Skin epidermis (tissue), 12 donors: ENCODE data around the gene GPR3.

Experiments
- H3K27ac ChIP-seq, 21 experiments: fragments of 200-600 bp; sonication (generic) in 11 of 21; one replicate each; pipeline ENCODE4 v1.5.0; 2020; ENCODE audit warnings: mild to moderate bottlenecking in 3 of 21, inconsistent platforms in 2 of 21, moderate library complexity in 2 of 21
- H3K4me3 ChIP-seq, 7 experiments: fragments of 200-600 bp; sonication (generic) in 2 of 7; one replicate each; pipeline ENCODE4 v1.5.0; 2020; ENCODE audit warnings: inconsistent platforms in 2 of 7, mild to moderate bottlenecking in 2 of 7, moderate library complexity in 1 of 7

GPR3 gene

GRCh38 chr1:27438621-27439061, 46.2 kb downstream of the GPR3 start:
- H3K4me3 ChIP-seq: no peak overlapping the region
- peak overlapping the region in 13 of 21 experiments; percentile 5 to 83 (median 33) for H3K27ac ChIP-seq

- Histone ChIP-seq H3K27ac (peak overlapping the region in 10 of 21 experiments; percentile 13 to 83 (median 32)), H3K4me3 (no peak overlapping the region)
These were observed 46.7 kb downstream of the GPR3 start for GRCh38 chr1:27439150-27439549.

GRCh38 chr1:27444632-27445031, 52.2 kb downstream of the GPR3 start:
- peak overlapping the region in 2 of 21 experiments; percentile 2 to 41 for H3K27ac ChIP-seq

More at GRCh38 chr1:27444632-27445031, 52.2 kb downstream of the GPR3 start:
- H3K4me3 ChIP-seq: no peak overlapping the region
